ENCODE measurements around the gene CBLB.

DNA sequence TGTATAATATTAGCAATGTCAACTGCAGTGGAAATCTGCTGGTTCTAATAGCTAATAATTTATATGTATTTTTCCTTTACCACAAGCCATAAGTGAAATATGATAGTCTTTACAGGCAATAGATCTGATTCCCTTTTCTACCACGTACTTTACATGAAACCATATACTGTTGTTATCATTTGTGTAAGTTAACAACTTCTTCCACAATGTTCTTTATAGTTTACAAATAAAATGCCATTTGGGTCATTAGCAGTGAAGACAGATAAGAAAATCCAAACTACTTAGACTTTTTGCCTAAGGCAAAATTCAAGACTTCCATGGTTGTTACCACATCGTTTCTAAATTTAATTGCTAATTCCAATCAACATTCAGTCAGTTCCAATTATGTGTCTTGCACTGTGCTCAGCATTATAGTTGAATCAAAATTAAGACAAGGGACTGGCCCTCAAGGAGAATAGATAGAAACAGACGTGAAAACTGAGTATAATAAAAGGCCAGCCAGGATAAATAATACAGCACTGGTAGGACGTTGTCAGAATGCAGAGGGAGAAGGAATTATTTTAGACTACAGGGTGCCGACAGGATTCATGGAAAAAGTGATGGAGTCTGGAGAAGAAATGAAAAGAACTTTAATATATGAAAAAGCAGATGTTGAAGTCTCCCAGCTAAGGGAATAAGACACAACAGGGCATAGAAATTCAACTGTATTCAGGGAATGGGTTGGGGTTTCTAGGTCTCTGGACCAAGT, 252.3 kb downstream of the CBLB start:
- TF ChIP-seq POLR2AphosphoS5 (IDR thresholded peaks at IDR 0.05; ENCODE audit: low read depth) = no peak
- TF ChIP-seq, protein P1, sequence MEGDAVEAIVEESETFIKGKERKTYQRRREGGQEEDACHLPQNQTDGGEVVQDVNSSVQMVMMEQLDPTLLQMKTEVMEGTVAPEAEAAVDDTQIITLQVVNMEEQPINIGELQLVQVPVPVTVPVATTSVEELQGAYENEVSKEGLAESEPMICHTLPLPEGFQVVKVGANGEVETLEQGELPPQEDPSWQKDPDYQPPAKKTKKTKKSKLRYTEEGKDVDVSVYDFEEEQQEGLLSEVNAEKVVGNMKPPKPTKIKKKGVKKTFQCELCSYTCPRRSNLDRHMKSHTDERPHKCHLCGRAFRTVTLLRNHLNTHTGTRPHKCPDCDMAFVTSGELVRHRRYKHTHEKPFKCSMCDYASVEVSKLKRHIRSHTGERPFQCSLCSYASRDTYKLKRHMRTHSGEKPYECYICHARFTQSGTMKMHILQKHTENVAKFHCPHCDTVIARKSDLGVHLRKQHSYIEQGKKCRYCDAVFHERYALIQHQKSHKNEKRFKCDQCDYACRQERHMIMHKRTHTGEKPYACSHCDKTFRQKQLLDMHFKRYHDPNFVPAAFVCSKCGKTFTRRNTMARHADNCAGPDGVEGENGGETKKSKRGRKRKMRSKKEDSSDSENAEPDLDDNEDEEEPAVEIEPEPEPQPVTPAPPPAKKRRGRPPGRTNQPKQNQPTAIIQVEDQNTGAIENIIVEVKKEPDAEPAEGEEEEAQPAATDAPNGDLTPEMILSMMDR (conservative IDR thresholded peaks at IDR 0.05; ENCODE audit: low read depth in 2 of 2) = no peak
- no peak for TF ChIP-seq EZH2 (IDR thresholded peaks at IDR 0.05; ENCODE audit: low read depth, unreplicated experiment)
- TF ChIP-seq EZH2phosphoT487 (IDR thresholded peaks at IDR 0.05; ENCODE audit: unreplicated experiment) = no peak

Measured in GM23338 (cell line).